GM18870 (cell line): ENCODE data around the gene AKAP6.

Experiments used
- ATAC-seq: cut with Tn5 transposase; IDR thresholded peaks from one replicate; pipeline ENCODE4 v1.9.1; 2021; ENCODE audit warnings: moderate library complexity; ENCODE audit not compliant: unreplicated experiment

The AKAP6 gene

GRCh38 chr14:32473464-32473855 is 144.4 kb downstream of the AKAP6 start:
- ATAC-seq, result no peak

GRCh38 chr14:32474478-32475195 is 145.5 kb downstream of the AKAP6 start:
- ATAC-seq, result no peak

- no peak for ATAC-seq
Observed at GRCh38 chr14:32476532-32476931, 147.4 kb downstream of the AKAP6 start.

GRCh38 chr14:32477396-32477795 is 148.3 kb downstream of the AKAP6 start:
- ATAC-seq, result no peak

GRCh38 chr14:32478050-32478449 is 149.0 kb downstream of the AKAP6 start:
- no peak for ATAC-seq

GRCh38 chr14:32480337-32480736 is 151.2 kb downstream of the AKAP6 start:
- no peak for ATAC-seq

GRCh38 chr14:32481707-32482106 is 152.6 kb downstream of the AKAP6 start:
- no peak for ATAC-seq

- ATAC-seq, result no peak
Observed at GRCh38 chr14:32491416-32492016, 162.4 kb downstream of the AKAP6 start.

- ATAC-seq, result no peak
Observed at GRCh38 chr14:32492457-32492856, 163.4 kb downstream of the AKAP6 start.

GRCh38 chr14:32494609-32495434 is 165.7 kb downstream of the AKAP6 start:
- ATAC-seq, result no peak

GRCh38 chr14:32495435-32495734 is 166.3 kb downstream of the AKAP6 start:
- no peak for ATAC-seq

GRCh38 chr14:32497248-32497647 is 168.2 kb downstream of the AKAP6 start:
- ATAC-seq, result no peak

GRCh38 chr14:32507029-32507984 is 178.2 kb downstream of the AKAP6 start:
- no peak for ATAC-seq

GRCh38 chr14:32508281-32508680 is 179.2 kb downstream of the AKAP6 start:
- no peak for ATAC-seq

GRCh38 chr14:32509632-32510187 is 180.6 kb downstream of the AKAP6 start:
- ATAC-seq, result no peak

GRCh38 chr14:32510815-32511214 is 181.7 kb downstream of the AKAP6 start:
- ATAC-seq, result no peak

- no peak for ATAC-seq
Observed at GRCh38 chr14:32512348-32512747, 183.2 kb downstream of the AKAP6 start.

GRCh38 chr14:32512813-32513212 is 183.7 kb downstream of the AKAP6 start:
- ATAC-seq, result no peak

- ATAC-seq, result no peak
Observed at GRCh38 chr14:32513571-32514009, 184.5 kb downstream of the AKAP6 start.

GRCh38 chr14:32514236-32514635 is 185.1 kb downstream of the AKAP6 start:
- ATAC-seq, result no peak

GRCh38 chr14:32514681-32515080 is 185.6 kb downstream of the AKAP6 start:
- ATAC-seq, result no peak
